Activated T-cell treated with anti-CD3 and anti-CD28 coated beads for 24 hours (primary cell): ENCODE data around the gene PJA2.
A peak's percentile ranks its signal among the peaks of the same experiment; 100 is the strongest.

Experiments used
- DNase-seq: peaks from one replicate; pipeline ENCODE4 v3.0.0-alpha.2; 2020; ENCODE audit warnings: low read depth

PJA2 gene

DNA sequence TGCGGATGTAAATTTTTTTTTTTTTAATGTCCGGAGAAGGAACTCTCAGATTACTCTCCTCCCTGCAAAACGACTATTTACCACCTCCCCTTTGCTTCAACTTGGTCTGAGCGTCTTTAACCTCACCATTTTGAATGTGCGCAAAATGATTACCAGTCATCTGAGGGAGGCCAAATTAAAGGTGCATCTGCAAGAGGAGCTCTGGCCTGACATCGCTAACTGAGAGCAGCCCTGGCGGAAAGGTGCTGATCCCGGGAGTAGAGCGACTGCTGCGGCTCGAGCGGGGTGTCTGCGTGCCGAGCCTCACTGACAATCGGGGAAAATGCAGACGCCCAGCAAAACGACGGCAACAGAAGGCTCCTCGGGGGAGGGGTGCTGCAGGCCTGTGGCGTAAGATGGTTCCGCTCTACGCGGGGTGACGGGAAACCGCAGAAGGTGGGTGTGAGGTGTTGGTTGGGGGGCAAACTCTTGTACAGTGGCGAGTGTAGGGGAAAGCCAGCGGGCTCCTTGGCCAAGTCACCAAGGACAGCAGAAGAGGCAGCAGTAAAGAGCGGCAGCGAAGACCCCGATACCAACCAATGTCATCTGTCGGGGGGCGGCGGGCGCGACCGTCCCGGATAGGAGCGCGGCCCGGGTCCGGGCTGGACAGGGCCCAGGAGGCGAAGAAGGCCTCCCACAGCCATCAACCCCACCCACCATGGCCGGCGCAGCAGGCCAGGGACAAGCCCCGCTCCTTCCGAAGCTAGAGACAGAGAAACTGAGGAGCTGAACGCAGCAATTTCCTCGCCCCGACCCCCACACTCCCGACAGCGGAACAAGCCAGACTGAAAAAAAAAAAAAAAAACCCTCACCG is 557 bp downstream of the PJA2 start:
- peak; percentile 74 for DNase-seq

DNA sequence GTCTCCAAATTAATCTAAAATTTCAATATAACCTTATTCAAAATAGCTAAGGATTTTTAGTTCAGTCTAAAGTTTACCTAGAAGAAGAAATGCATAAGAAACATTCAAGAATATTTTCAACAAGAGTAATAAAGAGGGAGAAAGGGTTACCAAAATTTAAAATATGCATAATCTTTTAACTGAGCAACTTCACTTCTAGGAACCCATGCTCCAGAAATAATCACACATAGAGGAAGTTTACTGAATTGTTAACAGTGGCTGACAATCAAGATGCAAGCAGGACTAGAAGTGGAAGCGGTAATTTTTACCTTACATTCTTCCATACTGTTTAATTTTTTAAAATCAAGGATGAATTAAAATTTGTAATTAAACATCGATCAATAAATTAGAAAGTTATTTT is 1.9 kb downstream of the PJA2 start:
- DNase-seq: no peak

DNA sequence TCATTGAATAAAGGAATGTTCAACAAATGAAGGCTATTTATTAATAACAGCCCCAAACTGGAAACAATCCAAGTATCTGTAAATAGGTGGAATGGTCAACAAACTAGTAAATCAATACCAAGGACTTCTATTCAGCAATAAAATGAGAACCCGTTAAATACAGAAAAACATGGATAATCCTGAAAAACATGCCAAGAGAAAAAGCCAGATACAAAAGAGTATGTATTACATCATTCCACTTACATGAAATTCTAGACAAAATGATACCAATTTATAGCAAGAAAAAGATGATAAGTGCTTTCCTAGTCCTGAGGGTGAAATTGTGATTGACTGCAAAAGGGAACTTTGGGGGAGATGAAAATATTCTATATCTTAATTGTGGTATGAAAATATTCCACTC is 3.1 kb downstream of the PJA2 start:
- no peak for DNase-seq

DNA sequence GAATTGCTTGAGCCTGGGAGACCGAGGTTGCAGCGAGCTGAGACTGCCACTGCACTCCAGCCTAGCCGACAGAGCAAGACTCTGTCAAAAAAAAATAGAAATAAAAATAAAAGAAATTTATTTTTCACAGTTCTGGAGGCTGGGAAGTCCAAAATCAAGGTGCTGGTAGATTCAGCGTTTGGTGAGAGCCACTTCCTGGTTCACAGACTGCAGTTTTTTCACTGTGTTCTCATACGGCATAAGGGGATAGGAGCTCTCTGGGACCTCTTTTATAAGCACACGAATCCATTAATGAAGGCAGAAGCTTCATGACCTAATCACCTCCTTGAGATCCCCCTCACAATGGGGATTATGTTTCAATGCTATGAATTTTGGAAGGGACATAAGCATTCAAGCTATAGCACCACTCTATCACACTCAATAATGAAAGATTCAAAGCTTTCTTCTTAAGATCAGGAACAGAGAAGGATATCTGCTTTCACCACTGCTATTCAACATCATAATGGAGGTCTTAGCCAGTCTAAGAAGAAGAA is 5.3 kb downstream of the PJA2 start:
- DNase-seq: no peak

DNA sequence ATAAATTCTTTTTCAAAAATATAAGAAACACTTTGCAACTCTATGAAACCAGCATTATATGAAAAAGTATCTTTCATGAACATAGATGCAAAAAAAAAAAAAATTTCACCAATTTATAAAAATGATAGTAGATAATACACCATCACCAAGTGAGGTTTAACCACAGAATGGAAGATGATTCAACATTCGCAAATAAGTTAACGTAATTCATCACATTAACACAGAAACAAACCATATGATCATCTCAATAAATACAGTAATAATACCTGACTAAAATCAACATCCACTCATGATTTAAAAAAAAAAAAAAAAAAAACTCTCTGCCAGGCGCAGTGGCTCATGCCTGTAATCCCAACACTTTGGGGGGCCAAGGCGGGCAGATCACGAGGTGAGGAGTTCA is 6.3 kb downstream of the PJA2 start:
- no peak for DNase-seq

DNA sequence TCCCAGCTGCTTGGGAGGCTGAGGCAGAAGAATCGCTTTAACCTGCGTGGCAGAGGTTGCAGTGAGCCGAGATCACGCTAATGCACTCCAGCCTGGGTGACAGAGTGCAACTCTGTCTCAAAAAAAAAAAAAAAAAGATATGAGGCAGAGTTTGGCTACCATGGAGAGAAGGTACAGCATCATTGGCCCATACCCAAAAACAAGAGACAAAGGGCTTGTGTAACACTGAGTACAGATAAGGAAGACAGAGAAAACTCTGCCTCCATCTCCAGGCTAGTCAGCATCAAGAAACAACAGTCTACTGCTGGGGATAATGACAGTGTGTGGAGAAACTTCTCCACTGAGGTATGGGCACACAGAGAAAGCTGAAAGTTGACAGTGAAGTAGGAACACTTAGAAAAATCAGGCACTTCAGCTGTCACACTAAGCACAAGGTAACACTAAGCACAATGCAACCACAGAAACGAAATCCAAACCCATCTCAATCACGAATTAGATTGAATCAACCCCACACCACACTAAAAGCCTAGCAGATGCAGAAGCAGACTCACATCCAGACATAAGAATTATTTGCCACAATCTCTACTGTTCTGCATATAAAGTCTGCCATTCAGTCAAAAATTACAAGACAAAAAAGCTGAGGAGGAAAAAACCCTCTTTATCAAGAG is 10.5 kb downstream of the PJA2 start:
- no peak for DNase-seq

DNA sequence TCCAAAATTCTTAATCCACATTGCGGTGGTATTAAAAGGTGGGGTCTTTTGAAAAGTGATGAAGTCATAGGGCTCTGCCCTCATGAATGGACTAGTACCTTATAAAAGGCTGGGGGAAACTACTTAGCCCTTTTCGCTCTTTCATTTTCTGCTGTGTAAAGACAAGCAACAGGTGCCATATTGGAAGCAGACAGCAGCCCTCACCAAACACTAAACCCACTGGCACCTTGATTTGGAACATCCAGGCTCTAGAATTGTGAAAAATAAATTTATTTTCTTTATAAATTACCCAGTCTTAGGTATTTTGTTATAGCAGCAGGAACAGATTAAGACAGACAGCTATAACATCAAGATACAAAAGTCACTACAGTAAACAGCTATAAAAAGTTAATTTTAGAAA is 12.8 kb downstream of the PJA2 start:
- DNase-seq: no peak

DNA sequence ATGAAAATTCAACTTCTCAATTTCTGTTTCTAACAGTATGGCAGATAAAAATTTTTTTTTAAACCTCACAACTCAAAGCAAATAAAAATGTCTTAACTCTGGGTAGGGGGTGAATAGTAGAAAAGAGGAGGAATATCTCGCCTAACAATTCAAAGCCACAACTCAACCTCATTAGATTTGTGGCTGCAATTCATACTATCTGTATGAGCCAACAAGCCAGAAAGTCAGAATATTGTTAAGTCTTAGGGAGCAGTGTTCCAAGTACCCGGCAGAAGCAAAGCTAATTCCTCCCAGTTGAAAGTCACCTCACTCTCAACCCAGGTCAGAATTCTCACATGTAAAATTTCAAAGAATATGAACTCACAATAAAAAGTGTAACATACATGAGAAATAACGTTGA is 15.0 kb downstream of the PJA2 start:
- DNase-seq: no peak

DNA sequence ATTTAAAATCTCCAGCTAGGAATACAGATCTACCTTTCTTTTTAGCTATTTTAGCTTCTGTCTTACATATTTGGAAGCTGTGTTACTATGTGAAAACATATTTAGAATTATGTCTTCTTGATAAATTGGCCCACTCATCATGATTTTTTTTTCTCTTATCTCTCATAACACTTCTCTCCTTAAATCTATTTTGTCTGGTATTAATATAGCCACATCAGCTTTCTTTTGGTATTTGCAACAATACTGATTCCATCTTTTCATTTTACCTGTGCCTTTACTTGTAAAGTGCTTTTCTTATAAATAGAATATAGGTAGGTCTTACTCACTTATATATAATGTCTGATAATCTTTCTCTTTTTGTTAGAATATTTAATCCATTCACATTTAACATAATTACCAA is 19.6 kb downstream of the PJA2 start:
- DNase-seq: no peak

DNA sequence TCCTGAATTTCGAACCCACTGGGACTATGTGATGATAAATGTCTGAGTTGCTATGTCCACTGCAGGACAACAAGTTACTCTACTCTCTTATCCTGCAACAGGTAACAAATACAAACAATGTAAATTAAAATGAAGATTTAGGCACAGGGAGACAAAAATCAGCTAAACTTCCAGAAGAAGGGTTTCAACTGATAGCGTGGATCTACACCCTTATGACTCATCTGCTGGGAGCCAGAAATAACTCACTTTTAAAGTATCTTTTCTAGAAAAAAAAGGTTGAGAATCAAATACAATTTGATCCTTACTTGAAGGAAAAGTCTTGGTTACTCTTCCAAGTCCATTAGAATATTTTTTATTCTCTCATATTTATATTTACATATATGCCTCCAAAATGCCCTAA is 21.4 kb downstream of the PJA2 start:
- no peak for DNase-seq

DNA sequence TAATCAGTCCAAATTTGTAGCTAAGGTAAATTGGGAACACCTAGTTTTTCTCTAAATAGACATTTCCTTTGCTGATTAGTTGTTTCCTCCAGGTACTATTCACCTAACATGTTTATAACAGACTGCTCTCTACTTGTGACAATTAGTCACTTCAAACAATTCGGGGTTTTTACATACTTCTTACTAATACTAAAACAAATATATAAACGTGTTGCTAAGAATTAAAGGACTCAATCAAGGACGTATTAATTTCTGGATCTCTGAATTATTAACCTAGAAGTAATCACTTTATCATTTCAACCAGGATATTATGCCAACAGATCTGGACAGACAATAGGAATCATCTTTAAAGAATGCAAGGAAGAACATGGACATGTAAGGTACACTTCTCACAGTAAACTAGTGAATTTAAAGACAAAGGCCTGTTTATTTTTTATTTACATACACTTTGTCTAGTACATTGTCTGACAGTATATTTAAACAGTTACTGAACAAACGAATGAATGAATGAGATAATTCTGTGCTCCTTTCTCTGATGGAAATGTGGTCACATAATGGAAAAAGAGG is 22.3 kb downstream of the PJA2 start:
- DNase-seq: no peak

DNA sequence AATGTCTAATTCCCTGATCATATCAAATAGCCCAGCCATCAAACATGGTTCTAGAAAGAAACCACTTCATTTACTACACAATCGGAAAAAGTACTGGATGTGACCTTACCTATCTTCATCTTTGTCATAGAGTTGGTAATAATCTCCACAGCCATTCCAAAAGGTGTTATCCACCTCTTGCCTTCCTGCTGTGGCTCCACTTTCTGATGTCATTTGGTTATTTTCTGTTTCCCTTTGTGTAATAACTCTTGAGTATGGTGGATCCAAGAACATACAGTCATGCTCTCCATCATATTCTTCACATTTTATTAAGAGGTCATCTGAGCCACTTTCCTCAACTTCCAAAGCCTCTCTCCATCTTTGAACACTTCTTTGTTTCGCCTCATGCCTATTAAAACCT is 31.7 kb downstream of the PJA2 start:
- no peak for DNase-seq

DNA sequence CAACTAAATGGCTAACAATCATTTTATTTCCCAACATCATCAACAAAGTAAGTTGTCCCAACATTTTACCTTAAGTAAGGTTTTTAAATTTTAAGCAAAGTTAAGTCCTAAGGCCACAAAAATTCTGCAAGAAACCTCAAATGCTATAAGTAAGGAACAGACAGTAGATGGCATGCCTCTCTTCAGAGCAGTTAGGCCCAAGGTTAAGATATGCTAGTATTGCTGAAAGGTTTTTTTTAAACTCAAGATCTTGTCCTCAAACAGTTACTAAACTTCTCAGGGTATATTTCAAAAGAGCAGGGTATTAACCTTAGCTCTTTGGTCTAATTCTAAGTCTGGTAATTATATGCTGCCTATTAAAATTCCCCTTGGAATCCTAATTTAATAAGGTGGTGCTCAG is 35.1 kb downstream of the PJA2 start:
- DNase-seq: no peak

DNA sequence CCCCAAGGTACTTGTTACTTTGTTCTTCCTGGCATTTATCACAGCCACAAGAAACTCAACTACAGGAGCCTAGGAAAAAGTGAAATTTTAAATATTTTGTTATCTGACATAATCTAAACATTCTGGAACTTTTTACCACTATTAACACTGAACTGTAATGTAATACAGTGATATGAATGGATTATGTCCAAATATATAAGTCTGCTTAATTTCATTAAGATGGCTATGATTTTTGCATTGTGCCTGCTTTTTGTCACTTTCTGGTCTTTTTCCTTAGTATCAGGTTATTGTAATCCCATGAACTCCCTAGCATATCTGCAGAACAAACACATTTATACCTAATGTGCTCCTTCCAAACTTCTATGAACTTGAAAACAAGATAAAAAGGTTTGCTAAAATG is 35.8 kb downstream of the PJA2 start:
- DNase-seq: no peak

DNA sequence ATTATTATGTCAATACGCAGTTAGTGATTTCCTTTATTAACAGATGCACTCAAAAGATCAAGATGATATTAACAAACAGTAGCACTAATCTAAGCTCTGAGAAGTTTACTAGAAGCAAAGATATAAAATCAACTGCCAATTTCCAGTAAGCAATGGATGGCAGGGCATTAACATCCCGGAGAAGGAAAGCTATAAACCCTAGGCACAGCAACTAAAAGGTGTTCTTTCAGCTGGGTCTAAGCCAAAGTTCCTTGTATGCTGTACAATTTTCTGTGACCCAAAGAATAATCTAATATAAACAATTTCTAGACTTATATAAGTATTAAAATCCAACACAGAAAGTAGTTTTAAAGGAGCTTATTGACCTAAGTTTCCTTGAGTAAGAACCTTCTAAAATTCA is 39.4 kb downstream of the PJA2 start:
- DNase-seq: no peak

DNA sequence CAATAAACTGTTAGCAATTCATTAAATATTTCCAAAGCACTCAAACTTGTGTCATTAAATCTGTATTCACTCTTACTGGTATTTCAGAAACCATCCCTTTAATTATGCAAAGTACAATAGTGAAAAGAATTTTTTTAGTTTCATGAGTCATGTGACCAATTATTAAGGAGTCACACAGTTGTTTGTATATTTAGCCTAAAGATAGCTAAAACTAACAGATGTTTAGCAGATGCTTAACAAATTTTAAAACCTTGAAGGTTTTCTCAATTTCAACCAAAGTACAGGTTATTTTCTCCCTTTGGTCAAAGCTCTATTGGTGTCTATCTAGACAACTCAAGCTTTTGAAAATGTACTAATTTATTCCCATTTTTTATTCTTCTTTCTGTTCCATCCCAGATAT is 44.1 kb downstream of the PJA2 start:
- no peak for DNase-seq

DNA sequence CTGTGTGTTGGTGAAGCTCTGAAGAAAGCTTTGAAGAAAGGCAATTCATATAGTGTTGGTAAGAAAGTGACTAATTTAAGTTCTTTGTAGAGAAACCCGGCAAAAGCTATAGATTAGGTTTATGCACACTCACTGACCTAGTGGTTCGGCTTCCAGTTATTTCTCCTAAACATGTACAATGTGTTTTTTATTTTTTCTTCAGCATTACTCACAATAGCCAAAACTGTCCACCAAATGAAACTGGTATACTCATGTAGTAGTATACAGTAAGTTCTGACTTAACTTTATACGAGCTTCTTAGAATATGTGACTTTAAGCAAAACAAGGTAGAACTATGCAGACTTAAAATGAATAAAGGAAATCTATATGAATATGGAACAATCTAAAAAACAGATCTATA is 44.8 kb downstream of the PJA2 start:
- no peak for DNase-seq

DNA sequence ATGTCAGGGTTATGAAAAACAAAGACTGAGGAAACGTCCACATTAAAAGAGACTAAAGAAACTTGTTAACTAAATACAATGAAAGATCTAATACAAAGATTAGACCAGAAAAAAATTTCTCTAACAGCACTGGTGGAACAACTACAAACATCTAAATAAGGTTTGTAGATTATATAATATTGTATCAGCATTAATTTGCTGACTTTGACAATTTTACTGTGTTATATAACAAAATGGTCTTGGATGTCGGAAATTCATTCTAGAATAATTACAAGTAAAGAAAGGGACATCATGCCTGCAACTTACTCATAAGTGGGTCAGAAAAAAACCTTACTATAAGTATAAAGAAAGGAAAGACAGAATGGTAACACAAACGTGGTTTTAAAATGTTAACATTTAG is 50.1 kb downstream of the PJA2 start:
- no peak for DNase-seq

DNA sequence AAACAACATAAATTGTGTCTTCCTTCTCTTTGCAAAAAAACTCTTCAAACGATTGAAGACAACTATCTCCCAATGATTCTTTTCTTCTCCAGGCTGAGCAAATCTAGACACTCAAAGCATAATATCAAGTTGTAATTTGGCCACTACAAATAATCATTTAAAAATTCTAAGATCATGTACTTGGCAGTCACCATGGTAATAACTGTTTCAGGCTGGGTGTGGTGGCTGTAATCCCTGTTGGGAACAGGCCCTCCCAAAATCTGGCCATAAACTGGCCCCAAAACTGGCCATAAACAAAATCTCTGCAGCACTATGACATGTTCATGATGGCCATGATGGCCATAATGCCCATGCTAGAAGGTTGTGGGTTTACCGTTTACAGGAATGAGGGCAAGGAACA is 52.0 kb downstream of the PJA2 start:
- no peak for DNase-seq

DNA sequence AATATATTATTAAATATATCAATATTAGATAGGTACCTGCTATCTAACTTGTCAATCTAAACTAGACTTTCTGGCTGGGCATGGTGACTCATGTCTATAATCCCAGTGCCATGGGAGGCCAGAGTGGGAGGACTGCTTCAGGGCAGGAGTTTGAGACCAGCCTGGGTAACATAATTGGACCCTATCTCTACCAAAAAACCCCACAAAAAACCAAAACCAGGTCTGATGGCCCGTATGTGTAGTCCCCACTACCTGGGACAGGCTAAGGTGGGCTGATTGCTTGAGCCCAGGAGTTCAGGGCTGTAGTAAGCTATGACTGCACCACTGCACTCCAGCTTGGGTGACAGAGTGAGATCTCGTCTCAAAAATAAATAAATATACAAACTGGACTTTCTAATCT is 55.0 kb downstream of the PJA2 start:
- no peak for DNase-seq

DNA sequence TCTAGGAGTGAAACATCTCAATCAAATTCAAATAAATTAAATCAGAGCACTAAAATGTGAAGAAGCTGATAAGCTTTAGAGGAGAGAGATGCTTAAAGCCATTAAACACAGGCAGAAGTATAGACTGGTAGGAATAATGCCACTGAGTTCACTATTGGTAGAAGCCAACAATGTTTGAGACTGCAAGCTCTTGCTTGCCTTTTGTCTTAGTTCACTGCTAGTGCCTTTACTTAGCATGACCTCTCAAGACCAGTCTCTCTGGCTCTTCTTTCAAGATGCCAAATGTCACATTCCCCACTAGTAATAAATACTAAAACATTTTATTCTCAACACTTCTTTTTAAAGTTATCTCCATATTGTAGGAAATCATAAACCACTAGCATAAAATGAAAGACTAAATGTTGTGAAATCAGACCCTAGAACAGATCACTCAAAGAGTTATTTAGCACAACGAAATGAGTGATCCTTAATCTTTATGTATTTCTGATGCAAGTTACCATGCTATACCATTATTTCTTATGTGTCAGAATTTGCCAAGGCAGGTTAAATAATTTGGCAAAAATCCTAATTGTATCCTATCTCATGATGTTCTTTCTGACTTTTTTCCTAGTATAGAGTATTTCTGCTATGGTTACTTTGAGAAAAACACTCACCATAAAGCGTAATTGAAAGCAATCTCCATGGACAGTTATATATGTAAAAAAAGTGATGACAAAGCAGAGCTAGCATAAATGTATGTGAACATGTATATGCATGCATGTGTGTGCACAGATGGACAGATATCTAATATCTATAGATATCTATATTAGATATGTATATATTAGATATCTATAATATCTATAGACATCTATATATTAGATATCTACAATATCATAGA is 57.5 kb downstream of the PJA2 start:
- no peak for DNase-seq

DNA sequence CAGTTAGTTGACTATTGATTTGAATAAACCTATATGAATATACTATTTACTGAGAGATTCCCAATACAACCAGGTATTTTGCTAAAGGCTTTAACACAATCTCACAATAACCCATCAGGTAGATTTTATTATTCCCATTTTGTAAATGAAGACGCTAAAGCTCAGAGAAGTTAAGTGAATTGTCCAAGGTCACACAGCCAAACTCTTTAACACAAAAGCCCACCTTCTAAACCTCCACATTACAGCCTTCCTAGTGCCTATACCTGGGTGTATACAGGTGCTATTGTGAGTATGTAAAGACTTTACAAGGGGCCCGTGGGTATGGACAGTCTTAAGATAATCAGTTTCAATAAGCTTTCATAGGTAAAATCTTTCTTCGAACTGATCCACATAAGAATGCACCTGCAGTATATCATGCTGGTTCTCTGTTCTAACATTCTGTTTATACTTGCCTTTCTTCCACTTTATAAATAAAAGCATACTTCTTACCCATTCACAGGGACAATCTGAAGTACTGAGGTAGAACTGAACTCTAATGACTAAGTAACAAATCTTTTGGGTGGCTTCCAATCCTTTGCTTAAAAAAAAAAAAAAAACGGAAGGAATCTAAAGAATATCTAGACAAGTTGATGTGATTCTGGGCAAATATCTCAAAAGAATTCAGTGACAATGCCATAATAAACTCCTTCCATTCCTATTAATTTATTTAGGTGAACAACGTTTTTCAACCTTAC is 59.1 kb downstream of the PJA2 start:
- DNase-seq: no peak
